Measurements from ENCODE around the gene RPL26.

GRCh38 chr17:8369944-8370343 is 13.0 kb downstream of the RPL26 start:
- TF ChIP-seq, protein P1, sequence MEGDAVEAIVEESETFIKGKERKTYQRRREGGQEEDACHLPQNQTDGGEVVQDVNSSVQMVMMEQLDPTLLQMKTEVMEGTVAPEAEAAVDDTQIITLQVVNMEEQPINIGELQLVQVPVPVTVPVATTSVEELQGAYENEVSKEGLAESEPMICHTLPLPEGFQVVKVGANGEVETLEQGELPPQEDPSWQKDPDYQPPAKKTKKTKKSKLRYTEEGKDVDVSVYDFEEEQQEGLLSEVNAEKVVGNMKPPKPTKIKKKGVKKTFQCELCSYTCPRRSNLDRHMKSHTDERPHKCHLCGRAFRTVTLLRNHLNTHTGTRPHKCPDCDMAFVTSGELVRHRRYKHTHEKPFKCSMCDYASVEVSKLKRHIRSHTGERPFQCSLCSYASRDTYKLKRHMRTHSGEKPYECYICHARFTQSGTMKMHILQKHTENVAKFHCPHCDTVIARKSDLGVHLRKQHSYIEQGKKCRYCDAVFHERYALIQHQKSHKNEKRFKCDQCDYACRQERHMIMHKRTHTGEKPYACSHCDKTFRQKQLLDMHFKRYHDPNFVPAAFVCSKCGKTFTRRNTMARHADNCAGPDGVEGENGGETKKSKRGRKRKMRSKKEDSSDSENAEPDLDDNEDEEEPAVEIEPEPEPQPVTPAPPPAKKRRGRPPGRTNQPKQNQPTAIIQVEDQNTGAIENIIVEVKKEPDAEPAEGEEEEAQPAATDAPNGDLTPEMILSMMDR (IDR thresholded peaks at IDR 0.05; ENCODE audit: low read depth, low read length): no peak
- TF ChIP-seq POLR2A (IDR thresholded peaks at IDR 0.05; ENCODE audit: extremely low read depth, insufficient read length) (no peak), MYC (IDR thresholded peaks at IDR 0.05; ENCODE audit: low read depth, low read length) (no peak)
- TF ChIP-seq, protein P2, sequence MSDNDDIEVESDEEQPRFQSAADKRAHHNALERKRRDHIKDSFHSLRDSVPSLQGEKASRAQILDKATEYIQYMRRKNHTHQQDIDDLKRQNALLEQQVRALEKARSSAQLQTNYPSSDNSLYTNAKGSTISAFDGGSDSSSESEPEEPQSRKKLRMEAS (IDR thresholded peaks at IDR 0.05; ENCODE audit: low read depth, low read length): no peak
